GM18951 (cell line): Measurements from ENCODE around the gene MMP11.
"Not testable (repeated sequence)": the region's sequence is repeated elsewhere in the genome, so short reads cannot be mapped to it uniquely, and the experiment has no call there.

Experiments used
- POLR2A ChIP-seq: IDR thresholded peaks from 4 replicates; pipeline ENCODE4 v1.6.1; 2011; ENCODE audit warnings: mild to moderate bottlenecking; ENCODE audit not compliant: insufficient read length, insufficient read depth; ENCODE audit errors: extremely low read depth
- in situ Hi-C: fragments of 300-500 bp; cut with MboI; formaldehyde crosslinking; loops from one replicate; pipeline ENCODE4 v1.12.0; 2022; ENCODE audit warnings: low sequenced_read_pairs, mixed read lengths, inconsistent platforms; ENCODE audit not compliant: unreplicated experiment

MMP11 gene

GRCh38 chr22:23772649-23773473, at the start of gene MMP11:
Gene MMP11 (plus strand): TSS chr22:23772849. CDS start chr22:23772871, 22 bp downstream.
- in situ Hi-C loops: loop anchor here (10.0 kb wide), 1 partner anchor 62 kb away; the partner anchor contains the start of gene DERL3
- TF ChIP-seq POLR2A: no peak

- in situ Hi-C loops: not testable (repeated sequence)
Observed at GRCh38 chr22:23728108-23728507, 44.5 kb upstream of the MMP11 start.

GRCh38 chr22:23737696-23738095, 35.0 kb upstream of the MMP11 start:
- no peak for TF ChIP-seq POLR2A

GRCh38 chr22:23742505-23743264, 30.0 kb upstream of the MMP11 start:
- in situ Hi-C loops: no loop called here

More at GRCh38 chr22:23737696-23738095, 35.0 kb upstream of the MMP11 start:
- in situ Hi-C loops: no loop called here

GRCh38 chr22:23743303-23743705, 29.3 kb upstream of the MMP11 start:
- no peak for TF ChIP-seq POLR2A
- in situ Hi-C loops: no loop called here

More at GRCh38 chr22:23742505-23743264, 30.0 kb upstream of the MMP11 start:
- TF ChIP-seq POLR2A: no peak

- no peak for TF ChIP-seq POLR2A
- in situ Hi-C loops: no loop called here
Observed at GRCh38 chr22:23744001-23744400, 28.6 kb upstream of the MMP11 start.

GRCh38 chr22:23744485-23744884, 28.2 kb upstream of the MMP11 start:
- TF ChIP-seq POLR2A: no peak
- in situ Hi-C loops: no loop called here

- in situ Hi-C loops: no loop called here
- no peak for TF ChIP-seq POLR2A
Observed at GRCh38 chr22:23745791-23746190, 26.9 kb upstream of the MMP11 start.

GRCh38 chr22:23749841-23750301, 22.8 kb upstream of the MMP11 start:
- no peak for TF ChIP-seq POLR2A
- in situ Hi-C loops: no loop called here

GRCh38 chr22:23750367-23750713, 22.3 kb upstream of the MMP11 start:
- in situ Hi-C loops: no loop called here
- no peak for TF ChIP-seq POLR2A

GRCh38 chr22:23750714-23751440, 21.8 kb upstream of the MMP11 start, which contains the start of gene ZNF70:
Gene ZNF70 (minus strand): TSS chr22:23751112. CDS start chr22:23745140, 5,972 bp downstream.
- TF ChIP-seq POLR2A: peak; percentile 72
- in situ Hi-C loops: no loop called here

GRCh38 chr22:23751441-23751996, 21.1 kb upstream of the MMP11 start:
- no peak for TF ChIP-seq POLR2A
- in situ Hi-C loops: no loop called here
